T1000 (cell line): Measurements from ENCODE around the gene NUP37.
"Not testable (repeated sequence)": the region's sequence is repeated elsewhere in the genome, so short reads cannot be mapped to it uniquely, and the experiment has no call there.

Source experiments
- DNase-seq: peaks from one replicate; lab custom pipeline; 2025; ENCODE audit warnings: mixed read lengths; lab: John Stamatoyannopoulos, UW

Gene NUP37, protein sequence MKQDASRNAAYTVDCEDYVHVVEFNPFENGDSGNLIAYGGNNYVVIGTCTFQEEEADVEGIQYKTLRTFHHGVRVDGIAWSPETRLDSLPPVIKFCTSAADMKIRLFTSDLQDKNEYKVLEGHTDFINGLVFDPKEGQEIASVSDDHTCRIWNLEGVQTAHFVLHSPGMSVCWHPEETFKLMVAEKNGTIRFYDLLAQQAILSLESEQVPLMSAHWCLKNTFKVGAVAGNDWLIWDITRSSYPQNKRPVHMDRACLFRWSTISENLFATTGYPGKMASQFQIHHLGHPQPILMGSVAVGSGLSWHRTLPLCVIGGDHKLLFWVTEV

DNA sequence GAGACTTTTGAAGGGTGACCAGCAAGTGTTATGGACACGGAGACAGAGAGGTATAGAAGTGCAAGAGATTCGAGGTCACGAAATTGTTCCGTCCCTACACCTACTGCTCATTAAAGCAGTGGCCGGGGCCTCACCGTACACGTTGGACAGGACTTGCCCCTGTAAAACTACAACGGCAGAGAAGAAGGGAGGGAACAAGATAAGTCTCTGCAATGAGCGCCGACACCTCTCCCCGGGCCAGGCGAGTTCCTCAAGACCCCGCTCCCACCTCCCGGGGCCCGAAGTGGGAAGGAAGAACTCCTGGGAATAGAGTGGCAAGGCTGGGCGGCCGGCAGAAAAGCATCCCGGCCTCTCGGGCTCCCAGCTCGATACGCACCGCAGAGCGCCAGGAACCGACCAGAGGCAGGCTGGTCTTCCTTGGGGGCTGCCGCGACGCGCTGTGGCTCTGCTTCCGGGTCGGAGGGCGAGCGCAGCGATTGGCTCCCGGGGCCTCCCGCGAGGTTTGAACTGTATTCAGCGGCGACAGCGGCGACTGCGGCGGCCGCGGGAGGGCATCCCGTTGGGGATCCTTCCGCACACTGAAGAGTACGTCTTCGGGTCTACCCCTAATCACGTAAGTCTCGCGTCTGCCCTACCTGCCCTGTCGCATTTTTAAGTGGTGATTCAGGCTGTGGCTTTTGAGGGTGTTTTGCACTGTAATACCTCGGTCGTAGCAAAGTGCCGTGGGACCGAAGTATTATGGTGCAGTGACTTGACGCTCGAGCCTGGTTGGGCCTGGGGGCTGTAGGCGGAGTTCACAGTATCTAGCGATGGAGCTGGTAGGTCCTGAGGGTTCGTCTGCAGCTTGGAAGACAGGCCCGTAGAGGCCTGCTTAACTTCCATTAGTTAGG is at the start of gene NUP37, which contains the start of gene PARPBP:
Gene NUP37, minus strand, starts transcription at position 441 of the 890 bp plus-strand sequence. CDS start 1,596 bp downstream, outside the sequence.
Gene PARPBP, plus strand, starts transcription at position 510 of the 890 bp plus-strand sequence. CDS start 3,706 bp downstream, outside the sequence.
- DNase-seq: peak; percentile 80

DNA sequence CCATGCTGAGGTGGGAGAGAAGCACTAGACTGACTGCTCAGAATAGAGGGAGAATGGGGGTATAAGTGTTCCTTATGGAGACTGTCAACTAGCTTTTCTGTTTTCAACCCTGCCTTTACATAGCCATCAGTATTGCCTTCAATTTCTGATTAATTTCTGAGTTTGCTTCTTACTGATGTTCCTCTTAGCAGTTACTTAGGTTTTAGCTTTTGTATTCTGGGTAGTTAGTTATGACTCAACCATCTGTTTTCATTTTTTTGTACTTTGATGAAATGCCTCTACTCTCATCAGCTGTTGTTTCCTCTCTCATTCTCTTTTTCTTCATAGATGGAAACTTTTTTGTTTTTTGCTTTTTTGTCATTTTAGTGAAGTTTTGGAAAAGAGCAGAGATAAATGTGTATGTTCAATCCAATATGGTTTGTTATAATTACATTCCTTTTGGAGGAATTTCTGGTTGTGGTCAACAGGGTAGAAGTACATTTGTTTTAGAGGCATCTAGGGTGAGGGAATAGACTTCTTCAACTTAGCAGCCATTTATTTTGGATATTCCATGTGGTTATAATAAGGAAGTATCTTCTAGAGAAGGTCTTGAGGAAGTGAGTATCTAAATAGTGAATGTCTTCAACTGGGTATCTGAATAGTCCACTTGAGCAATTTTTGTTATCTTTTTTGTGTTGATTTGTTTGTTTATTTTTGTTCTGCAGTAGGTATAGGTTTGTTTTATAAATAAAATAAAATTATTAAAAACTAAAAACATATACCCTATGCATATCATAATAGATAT is 48.1 kb upstream of the NUP37 start:
- DNase-seq: no peak

DNA sequence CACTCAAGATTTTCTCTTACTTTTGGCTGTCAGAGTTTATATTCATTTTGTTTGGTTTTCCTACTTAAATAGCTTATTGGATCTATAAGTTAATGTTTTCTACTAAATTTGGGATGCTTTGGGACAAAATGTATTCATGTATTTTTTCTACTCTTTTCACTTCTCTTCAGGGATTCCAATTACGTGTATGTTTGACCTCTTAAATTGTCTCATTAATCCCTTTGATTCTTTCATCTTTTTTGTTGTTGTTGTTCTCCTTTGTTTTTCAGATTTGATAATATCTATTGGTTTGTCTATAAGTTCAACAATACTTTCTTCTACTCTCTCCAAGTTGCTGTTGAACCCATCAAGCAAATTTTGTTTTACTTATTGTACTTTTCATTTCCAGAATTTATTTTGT is 43.5 kb upstream of the NUP37 start:
- no peak for DNase-seq

DNA sequence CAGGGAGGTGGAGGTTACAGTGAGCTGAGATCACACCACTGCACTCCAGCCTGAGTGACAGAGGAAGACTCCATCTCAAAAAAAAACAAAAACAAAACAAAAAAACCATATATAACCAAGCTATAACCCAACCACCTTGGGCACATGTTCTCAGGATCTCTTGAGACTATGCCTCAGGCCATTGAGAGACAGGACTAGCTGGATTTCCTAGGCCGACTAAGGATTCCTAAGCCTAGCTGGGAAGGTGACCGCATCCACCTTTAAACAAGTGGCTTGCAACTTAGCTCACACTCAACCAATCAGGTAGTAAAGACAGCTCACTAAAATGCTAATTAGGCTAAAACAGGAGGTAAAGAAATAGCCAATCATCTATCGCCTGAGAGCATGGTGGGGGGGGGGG is 35.3 kb upstream of the NUP37 start:
- not testable (repeated sequence) for DNase-seq

DNA sequence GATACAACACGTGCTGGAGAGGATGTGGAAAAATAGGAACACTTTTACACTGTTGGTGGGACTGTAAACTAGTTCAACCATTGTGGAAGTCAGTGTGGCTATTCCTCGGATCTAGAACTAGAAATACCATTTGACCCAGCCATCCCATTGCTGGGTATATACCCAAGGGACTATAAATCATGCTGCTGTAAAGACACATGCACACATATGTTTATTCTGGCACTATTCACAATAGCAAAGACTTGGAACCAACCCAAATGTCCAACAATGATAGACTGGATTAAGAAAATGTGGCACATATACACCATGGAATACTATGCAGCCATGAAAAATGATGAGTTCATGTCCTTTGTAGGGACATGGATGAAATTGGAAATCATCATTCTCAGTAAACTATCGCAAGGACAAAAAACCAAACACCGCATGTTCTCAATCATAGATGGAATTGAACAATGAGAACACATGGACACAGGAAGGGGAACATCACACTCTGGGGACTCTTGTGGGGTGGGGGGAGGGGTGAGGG is 27.2 kb upstream of the NUP37 start:
- not testable (repeated sequence) for DNase-seq

DNA sequence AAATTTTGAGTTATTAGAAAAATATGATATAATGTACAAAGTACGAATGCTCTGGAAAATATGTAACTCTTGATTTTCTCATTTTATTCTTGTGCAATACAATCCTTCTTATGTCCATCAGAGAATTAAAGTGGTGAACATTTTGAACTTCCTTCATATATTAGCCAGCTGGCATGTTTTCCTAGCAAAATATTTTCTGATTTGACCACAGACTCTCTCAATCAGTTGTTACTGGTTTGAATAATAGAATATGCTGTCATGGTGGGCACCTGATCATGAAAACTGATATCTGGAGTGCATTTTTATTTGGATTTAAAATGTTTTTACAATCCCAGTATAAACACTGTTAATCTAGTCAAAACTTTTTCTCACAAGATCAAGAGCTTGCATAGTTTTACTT is 24.3 kb upstream of the NUP37 start:
- no peak for DNase-seq

DNA sequence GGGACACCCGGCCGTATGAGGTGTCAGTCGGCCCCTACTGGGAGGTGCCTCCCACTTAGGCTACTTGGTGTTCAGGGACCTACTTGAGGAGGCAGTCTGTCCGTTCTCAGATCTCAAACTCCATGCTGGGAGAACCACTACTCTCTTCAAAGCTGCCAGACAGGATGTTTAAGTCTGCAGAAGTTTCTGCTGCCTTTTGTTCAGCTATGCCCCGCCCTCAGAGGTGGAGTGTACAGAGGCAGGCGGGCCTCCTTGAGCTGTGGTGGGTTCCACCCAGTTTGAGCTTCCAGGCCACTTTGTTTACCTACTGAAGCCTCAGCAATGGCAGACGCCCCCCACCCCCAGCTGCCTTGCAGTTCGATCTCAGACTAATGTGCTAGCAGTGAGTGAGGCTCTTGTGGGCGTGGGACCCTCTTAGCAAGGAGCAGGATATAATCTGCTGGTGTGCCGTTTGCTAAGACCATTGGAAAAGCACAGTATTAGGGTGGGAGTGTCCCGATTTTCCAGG is 23.0 kb upstream of the NUP37 start:
- DNase-seq: not testable (repeated sequence)

DNA sequence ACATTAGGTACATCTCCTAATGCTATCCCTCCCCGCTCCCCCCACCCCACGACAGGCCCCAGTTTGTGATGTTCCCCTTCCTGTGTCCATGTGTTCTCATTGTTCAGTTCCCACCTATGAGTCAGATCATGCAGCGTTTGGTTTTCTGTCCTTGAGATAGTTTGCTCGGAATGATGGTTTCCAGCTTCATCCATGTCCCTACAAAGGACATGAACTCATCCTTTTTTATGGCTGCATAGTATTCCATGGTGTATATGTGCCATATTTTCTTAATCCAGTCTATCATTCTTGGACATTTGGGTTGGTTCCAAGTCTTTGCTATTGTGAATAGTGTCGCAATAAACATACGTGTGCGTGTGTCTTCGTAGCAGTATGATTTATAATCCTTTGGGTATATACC is 17.7 kb upstream of the NUP37 start:
- not testable (repeated sequence) for DNase-seq

DNA sequence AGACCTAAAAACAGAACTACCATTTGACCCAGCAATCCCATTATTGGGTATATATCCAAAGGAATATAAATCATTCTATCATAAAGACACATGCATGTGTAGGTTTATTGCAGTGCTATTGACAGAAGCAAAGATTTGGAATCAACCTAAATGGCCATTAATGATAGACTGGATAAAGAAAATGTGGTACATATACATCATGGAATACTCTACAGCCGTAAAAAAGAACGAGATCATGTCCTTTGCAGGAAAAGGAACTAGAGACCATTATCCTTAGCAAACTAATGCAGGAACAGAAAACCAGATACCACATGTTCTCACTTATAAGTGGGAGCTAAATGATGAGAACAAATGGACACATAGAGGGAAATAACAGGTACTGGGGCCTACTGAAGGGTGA is 11.5 kb upstream of the NUP37 start:
- not testable (repeated sequence) for DNase-seq

DNA sequence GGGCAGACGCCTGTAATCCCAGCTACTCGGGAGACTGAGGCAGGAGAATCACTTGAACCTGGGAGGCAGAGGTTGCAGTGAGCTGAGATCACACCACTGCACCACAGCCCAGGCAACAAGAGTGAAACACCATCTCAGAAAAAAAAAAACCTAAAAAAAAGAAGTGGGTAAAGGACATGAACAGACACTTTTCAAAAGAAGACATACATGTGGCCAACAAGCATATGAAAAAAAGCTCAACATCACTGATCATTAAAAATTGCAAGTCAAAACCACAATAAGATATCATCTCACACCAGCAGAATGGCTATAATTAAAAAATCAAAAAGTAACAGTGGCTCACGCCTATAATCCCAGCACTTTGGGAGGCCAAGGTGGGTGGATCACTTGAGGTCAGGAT is 10.8 kb upstream of the NUP37 start:
- DNase-seq: not testable (repeated sequence)

DNA sequence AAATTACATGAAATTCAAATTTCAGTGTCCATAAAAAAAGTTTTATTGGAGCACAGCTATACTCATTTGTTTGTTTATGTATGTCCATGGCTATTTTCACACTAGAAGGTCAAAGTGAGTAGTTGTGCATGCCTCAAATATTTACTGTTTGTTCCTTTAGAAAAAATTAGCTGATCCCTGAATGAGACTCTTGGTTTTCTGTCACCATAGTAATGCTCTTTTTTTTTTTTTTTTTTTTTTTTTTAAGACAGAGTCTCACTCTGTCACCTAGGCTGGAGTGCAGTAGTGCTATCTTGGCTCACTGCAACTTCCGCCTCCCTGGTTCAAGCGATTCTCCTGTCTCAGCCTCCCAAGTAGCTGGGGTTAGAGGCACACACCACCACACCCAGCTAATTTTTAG is 1.4 kb upstream of the NUP37 start:
- DNase-seq: not testable (repeated sequence)

DNA sequence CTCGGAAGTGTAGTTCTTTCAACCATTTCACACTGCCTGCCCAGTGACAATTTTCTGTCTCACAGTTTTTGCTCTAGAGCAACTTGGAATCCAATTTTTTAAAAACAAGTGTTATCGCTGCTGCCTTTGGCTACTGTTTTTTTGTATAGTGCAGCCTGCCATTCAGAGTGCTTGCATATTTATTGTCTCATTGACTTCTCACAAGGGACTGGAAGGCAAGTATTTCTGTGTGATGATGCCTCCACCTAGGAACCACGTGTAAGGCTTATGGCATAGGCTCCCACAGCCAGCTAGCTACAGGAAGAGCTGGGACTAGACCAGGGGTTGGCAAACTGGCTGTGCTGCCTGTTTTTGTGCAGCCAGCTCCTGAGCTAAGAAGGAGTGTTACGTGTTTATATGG is 972 bp upstream of the NUP37 start:
- DNase-seq: no peak

DNA sequence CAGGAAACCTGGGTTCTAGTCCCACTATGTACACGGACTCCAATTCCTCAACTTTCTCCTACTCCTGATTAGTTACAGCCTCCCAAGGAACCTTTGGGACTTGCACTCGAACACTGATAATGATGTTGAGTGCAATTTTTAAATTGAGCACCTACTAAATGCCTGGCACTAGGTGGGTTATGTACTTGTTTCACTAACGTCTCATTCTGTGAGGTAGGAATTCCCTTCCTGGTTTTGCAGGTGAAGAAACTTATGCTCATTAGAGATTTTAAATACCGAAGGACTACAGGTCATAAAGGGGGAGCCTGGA is 605 bp upstream of the NUP37 start:
- no peak for DNase-seq

DNA sequence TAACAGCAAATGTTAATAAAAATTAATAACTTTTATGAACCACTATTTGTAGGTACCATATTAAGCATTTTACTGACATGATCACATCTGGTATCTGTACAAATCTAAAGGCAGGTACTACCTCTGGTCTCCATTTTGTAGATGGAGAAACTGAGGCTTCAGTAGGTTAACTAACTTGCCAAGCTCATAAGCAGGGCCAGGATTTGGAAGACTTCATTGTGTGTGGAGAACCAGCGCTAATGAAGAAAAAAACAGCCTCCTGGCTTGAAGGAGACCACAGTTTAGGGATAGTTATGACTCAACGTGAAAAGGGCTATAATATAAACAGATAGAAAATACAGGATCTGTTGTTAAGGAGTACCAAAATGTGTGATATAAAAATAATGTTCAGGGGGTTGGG is 1.0 kb downstream of the NUP37 start:
- no peak for DNase-seq

DNA sequence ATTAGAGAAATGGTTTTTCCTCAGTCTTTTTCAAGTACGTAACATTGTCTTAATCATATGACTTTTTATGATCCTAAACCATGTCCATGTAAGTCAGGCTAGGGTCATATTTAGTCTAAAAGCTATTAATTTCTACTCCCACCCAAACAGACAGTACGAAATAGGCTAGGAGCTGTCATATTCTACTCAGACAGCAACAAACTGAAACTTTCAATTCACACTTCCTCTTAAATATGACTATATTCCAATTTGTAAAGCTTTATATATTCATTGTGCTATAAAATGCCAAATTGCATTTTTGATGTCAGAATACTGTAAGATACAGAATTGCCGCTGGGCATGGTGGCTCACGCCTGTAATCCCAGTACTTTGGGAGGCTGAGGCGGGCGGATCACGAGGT is 3.5 kb downstream of the NUP37 start:
- DNase-seq: no peak

DNA sequence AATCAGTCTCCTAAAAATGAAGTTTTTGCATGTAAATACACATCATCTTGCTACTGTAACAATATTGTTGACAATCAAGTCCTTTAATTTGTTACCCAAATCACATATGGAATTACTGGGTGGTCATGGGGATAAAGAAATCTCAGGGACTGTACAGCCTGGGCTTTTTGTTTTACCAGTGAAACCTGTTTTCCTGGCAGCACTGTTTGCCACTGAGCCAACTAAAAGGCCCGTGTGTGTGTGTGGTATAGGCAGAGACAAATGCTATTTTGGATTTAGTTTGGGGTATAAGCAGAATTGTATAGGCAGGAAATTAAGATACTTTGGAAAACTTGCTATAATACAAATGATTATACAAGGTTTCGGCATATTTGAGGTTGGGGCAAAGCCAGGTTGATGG is 5.7 kb downstream of the NUP37 start:
- DNase-seq: no peak

DNA sequence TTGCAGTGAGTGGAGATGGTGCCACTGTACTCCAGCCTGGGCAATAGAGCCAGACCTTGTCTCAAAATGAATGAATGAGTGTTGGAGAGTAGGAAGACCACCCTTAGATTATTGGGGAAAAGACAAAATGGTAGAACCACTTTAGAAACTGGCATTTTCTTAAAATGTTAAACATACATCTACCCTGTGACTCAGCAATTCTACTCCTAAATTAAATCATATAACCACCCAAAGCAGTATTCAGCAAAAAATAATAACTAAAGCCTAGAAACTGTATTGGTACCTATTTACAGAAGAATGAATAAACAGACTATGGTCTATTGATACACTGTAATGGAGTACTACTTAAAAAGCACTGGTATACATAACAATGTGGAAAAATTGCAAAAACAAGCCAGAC is 9.1 kb downstream of the NUP37 start:
- DNase-seq: no peak

DNA sequence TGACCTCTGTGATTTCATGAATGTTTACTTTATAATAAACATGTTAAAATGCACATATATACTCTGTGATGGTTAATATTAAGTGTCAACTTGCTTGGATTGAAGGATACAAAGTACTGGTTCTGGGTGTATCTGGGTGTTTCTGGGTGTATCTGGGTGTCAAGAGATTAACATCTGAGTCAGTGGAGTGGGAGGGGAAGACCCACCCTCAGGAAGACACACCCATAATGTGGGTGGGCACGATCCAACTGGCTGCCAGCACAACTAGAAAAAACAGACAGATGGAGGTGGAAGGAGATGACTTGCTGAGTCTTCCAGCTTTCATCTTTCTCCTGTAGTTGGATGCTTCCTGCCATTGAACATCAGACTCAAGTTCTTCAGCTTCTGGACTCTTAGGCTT is 11.9 kb downstream of the NUP37 start:
- no peak for DNase-seq

DNA sequence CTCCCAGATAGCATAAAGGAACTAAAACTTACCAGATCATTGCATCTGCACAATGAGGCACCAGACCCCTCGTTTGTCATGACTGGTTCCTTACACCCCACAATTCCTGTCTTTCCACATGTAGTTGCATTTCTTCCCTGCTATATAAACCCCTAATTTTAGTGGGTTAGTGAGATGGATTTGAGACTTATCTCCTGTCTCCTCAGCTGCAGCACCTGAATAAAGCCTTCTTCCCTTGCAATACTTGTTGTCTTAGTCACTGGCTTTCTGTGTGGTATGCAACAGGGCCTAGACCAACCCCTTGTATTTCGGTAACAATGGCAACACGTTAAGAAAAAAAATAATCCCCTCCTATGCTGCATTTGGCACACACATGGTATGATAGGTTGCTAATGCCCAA is 13.0 kb downstream of the NUP37 start:
- DNase-seq: no peak

DNA sequence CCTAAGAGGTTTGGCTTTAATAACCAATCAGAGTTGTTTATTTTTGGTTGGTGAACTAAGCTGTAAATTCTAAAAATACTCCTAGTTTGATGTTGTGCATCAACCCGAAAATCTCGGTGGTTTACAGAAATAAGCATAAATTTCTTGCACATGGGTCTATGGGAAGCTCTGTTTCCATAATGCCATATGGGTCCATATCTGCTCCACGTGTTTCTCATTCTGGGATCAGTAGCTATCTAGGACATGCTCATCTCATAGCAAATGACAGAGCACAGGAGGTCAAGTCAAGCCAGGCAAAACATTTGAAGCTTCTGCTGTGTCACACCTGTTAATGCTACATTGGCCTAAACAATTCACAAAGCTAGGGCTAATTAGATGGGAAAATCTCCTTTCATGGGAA is 23.1 kb downstream of the NUP37 start:
- DNase-seq: no peak

DNA sequence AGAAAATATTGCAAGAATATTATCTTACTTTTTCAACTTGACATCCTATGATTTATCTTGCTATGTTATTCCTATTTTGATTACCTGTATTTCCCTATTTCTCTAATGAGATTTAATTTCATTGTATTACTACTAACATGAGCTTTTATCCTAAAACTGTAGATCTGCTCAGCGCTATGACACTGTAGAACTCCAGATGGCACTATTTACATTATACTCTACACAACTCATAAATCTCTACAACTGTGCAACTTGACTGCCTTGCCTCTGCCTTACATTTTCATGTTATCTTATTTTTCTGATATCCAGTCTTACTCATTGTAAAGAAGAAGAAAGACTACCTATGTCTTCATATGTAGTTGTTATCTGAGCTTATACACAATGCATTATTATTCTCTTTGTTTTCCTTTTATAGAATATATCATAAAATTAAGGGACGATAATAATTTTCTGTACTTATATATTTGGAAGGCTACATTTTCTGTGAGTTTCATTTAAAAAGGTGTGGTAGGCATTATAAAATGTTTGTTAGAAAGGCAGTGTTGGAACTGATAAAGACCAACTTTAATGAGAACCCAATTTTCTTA is 24.1 kb downstream of the NUP37 start:
- DNase-seq: no peak

DNA sequence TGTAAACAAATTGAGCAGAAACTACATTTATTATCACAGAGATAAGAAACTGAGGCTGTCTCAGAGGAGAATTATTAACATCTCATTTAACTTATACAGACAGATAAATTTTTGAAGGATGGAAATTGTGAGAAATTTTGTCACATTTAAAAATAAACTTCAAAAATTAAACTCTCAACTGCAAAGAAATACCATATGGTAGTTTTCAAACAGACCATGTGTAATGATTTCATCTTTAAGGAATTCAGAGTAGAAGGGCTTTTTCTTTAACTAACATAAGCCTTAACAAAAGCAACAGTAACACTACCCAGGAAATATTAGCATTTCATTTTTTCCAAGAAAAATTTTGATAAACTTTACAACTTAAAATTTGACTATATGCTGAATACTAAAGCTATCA is 26.6 kb downstream of the NUP37 start:
- no peak for DNase-seq
